ENCODE results near the gene KCNQ1. TPM values are rescaled to one million over a fixed set of nuclear protein-coding genes. Genes with fewer than 3 reads are reported as not detected.

The KCNQ1 gene
- total RNA-seq, 5 donors from 2014 or later (not counting 1 experiment from before 2014, with no cell fraction given), result 20.9 to 32.9 (median 24.0) TPM

DNA sequence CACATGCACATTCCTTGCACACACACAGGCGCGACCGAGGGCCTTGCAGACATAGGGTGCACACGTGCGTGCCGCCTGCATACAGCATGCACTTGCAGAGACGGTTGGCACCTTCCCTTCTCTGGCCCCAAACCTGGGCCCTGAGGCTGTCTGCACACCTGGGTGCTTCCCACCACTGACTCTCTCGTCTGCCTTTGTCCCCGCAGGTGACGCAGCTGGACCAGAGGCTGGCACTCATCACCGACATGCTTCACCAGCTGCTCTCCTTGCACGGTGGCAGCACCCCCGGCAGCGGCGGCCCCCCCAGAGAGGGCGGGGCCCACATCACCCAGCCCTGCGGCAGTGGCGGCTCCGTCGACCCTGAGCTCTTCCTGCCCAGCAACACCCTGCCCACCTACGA is 402.8 kb downstream of the KCNQ1 start:
- H3K27ac ChIP-seq (ENCODE audit: low read length), result no peak overlapping the region
- no peaks in the 10 kb centered on the region for H3K9me3 ChIP-seq
- POLR2A ChIA-PET, result no interaction called here
- H3K27me3 ChIP-seq (replicated peaks in 1 of 2; ENCODE audit: control insufficient read depth in 2 of 2, extremely low read depth in 1 of 2, insufficient read depth in 2 of 2, low read length in 1 of 2), result no peaks in the 10 kb centered on the region
- DNase-seq, result no peak
- no peaks in the 10 kb centered on the region for H3K9me3 Mint-ChIP-seq
- H3K4me3 Mint-ChIP-seq, result no peak overlapping the region
- no peak overlapping the region for H3K27ac Mint-ChIP-seq
- peaks cover 3% of the 10 kb centered on the region for H3K36me3 Mint-ChIP-seq
- peaks cover 0 to 7% (median 3%) of the 10 kb centered on the region in 3 donors for H3K4me1 Mint-ChIP-seq
- WGBS (ENCODE audit: insufficient coverage), result 78% methylated on average over 14 of the region's 21 CpGs
- no peaks in the 10 kb centered on the region for H3K36me3 ChIP-seq (ENCODE audit: control insufficient read depth in 2 of 2, extremely low read depth in 1 of 2, insufficient read depth in 1 of 2, low read length in 1 of 2)
- no peak overlapping the region for H3K4me3 ChIP-seq (ENCODE audit: control insufficient read depth in 1 of 2, extremely low read depth in 1 of 2, low read length in 1 of 2)
- CTCF ChIA-PET, result no interaction called here
- ATAC-seq (replicated peaks in 1 of 4), result no peak
- H3K27me3 Mint-ChIP-seq, result no peaks in the 10 kb centered on the region
- H3K4me1 ChIP-seq (ENCODE audit: control insufficient read depth in 1 of 2, extremely low read depth in 1 of 2, insufficient read depth in 2 of 2, low read length in 2 of 2), result no peaks in the 10 kb centered on the region

DNA sequence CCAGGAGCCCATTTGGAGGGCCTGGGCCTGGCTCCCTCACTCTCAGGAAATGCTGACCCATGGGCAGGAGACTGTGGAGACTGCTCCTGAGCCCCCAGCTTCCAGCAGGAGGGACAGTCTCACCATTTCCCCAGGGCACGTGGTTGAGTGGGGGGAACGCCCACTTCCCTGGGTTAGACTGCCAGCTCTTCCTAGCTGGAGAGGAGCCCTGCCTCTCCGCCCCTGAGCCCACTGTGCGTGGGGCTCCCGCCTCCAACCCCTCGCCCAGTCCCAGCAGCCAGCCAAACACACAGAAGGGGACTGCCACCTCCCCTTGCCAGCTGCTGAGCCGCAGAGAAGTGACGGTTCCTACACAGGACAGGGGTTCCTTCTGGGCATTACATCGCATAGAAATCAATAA is 403.7 kb downstream of the KCNQ1 start:
- H3K4me3 Mint-ChIP-seq, result no peak overlapping the region
- ATAC-seq (replicated peaks in 1 of 4) (no peak), DNase-seq (no peak)
- H3K4me1 Mint-ChIP-seq, result peaks cover 0 to 3% (median 0%) of the 10 kb centered on the region in 3 donors
- no peak overlapping the region for H3K27ac Mint-ChIP-seq
- H3K36me3 Mint-ChIP-seq, result peaks cover 3% of the 10 kb centered on the region
- no peaks in the 10 kb centered on the region for H3K27me3 Mint-ChIP-seq
- H3K27ac ChIP-seq (ENCODE audit: low read length), result no peak overlapping the region
- H3K4me1 ChIP-seq (ENCODE audit: control insufficient read depth in 1 of 2, extremely low read depth in 1 of 2, insufficient read depth in 2 of 2, low read length in 2 of 2), result no peaks in the 10 kb centered on the region
- H3K4me3 ChIP-seq (ENCODE audit: control insufficient read depth in 1 of 2, extremely low read depth in 1 of 2, low read length in 1 of 2), result no peak overlapping the region
- CTCF ChIA-PET, result no interaction called here
- no peaks in the 10 kb centered on the region for H3K27me3 ChIP-seq (replicated peaks in 1 of 2; ENCODE audit: control insufficient read depth in 2 of 2, extremely low read depth in 1 of 2, insufficient read depth in 2 of 2, low read length in 1 of 2)
- no peaks in the 10 kb centered on the region for H3K9me3 Mint-ChIP-seq
- 100% methylated on average over 5 of the region's 9 CpGs for WGBS (ENCODE audit: insufficient coverage)
- POLR2A ChIA-PET, result no interaction called here
- H3K9me3 ChIP-seq, result no peaks in the 10 kb centered on the region
- H3K36me3 ChIP-seq (ENCODE audit: control insufficient read depth in 2 of 2, extremely low read depth in 1 of 2, insufficient read depth in 1 of 2, low read length in 1 of 2), result no peaks in the 10 kb centered on the region

GRCh38 chr11:2849994-2850770 is 405.4 kb downstream of the KCNQ1 start:
- WGBS (ENCODE audit: insufficient coverage), result 90% methylated on average over 48 of the region's 53 CpGs
- Histone ChIP-seq H3K27ac (ENCODE audit: low read length) (no peak overlapping the region), H3K4me1 (ENCODE audit: control insufficient read depth in 1 of 2, extremely low read depth in 1 of 2, insufficient read depth in 2 of 2, low read length in 2 of 2) (no peaks in the 10 kb centered on the region), H3K27me3 (replicated peaks in 1 of 2; ENCODE audit: control insufficient read depth in 2 of 2, extremely low read depth in 1 of 2, insufficient read depth in 2 of 2, low read length in 1 of 2) (no peaks in the 10 kb centered on the region), H3K9me3 (no peaks in the 10 kb centered on the region), H3K4me3 (ENCODE audit: control insufficient read depth in 1 of 2, extremely low read depth in 1 of 2, low read length in 1 of 2) (no peak overlapping the region), H3K36me3 (ENCODE audit: control insufficient read depth in 2 of 2, extremely low read depth in 1 of 2, insufficient read depth in 1 of 2, low read length in 1 of 2) (no peaks in the 10 kb centered on the region)
- H3K4me3 Mint-ChIP-seq, result no peak overlapping the region
- no peaks in the 10 kb centered on the region for H3K4me1 Mint-ChIP-seq
- CTCF ChIA-PET, result no interaction called here
- POLR2A ChIA-PET, result no interaction called here
- H3K27me3 Mint-ChIP-seq, result no peaks in the 10 kb centered on the region
- ATAC-seq (replicated peaks in 1 of 4) (no peak), DNase-seq (no peak)
- peaks cover 3% of the 10 kb centered on the region for H3K36me3 Mint-ChIP-seq
- no peak overlapping the region for H3K27ac Mint-ChIP-seq
- H3K9me3 Mint-ChIP-seq, result no peaks in the 10 kb centered on the region

- Histone ChIP-seq H3K27ac (ENCODE audit: low read length) (no peak overlapping the region), H3K4me3 (ENCODE audit: control insufficient read depth in 1 of 2, extremely low read depth in 1 of 2, low read length in 1 of 2) (no peak overlapping the region), H3K9me3 (no peaks in the 10 kb centered on the region), H3K4me1 (ENCODE audit: control insufficient read depth in 1 of 2, extremely low read depth in 1 of 2, insufficient read depth in 2 of 2, low read length in 2 of 2) (no peaks in the 10 kb centered on the region), H3K36me3 (ENCODE audit: control insufficient read depth in 2 of 2, extremely low read depth in 1 of 2, insufficient read depth in 1 of 2, low read length in 1 of 2) (no peaks in the 10 kb centered on the region), H3K27me3 (replicated peaks in 1 of 2; ENCODE audit: control insufficient read depth in 2 of 2, extremely low read depth in 1 of 2, insufficient read depth in 2 of 2, low read length in 1 of 2) (peaks cover 0 to 4% of the 10 kb centered on the region in 2 experiments)
- Mint-ChIP-seq H3K4me3 (no peak overlapping the region), H3K27me3 (no peaks in the 10 kb centered on the region), H3K4me1 (no peaks in the 10 kb centered on the region), H3K27ac (no peak overlapping the region), H3K36me3 (peaks cover 3% of the 10 kb centered on the region), H3K9me3 (no peaks in the 10 kb centered on the region)
- CTCF ChIA-PET, result no interaction called here
- ATAC-seq (replicated peaks in 1 of 4) (no peak), DNase-seq (no peak)
- 89% methylated on average over 11 of the region's 12 CpGs for WGBS (ENCODE audit: insufficient coverage)
- POLR2A ChIA-PET, result no interaction called here
Measured at GRCh38 chr11:2853401-2853800, 408.6 kb downstream of the KCNQ1 start.

- CTCF ChIA-PET, result no interaction called here
- Histone ChIP-seq H3K27ac (ENCODE audit: low read length) (no peak overlapping the region), H3K9me3 (no peaks in the 10 kb centered on the region), H3K4me3 (ENCODE audit: control insufficient read depth in 1 of 2, extremely low read depth in 1 of 2, low read length in 1 of 2) (no peak overlapping the region), H3K36me3 (ENCODE audit: control insufficient read depth in 2 of 2, extremely low read depth in 1 of 2, insufficient read depth in 1 of 2, low read length in 1 of 2) (no peaks in the 10 kb centered on the region), H3K27me3 (replicated peaks in 1 of 2; ENCODE audit: control insufficient read depth in 2 of 2, extremely low read depth in 1 of 2, insufficient read depth in 2 of 2, low read length in 1 of 2) (peaks cover 0 to 7% of the 10 kb centered on the region in 2 experiments), H3K4me1 (ENCODE audit: control insufficient read depth in 1 of 2, extremely low read depth in 1 of 2, insufficient read depth in 2 of 2, low read length in 2 of 2) (no peaks in the 10 kb centered on the region)
- 88% methylated on average over 3 of the region's 7 CpGs for WGBS (ENCODE audit: insufficient coverage)
- Mint-ChIP-seq H3K4me3 (no peak overlapping the region), H3K27me3 (no peaks in the 10 kb centered on the region), H3K27ac (no peak overlapping the region), H3K9me3 (no peaks in the 10 kb centered on the region), H3K36me3 (no peaks in the 10 kb centered on the region), H3K4me1 (no peaks in the 10 kb centered on the region)
- ATAC-seq (replicated peaks in 1 of 4), result no peak
- POLR2A ChIA-PET, result no interaction called here
- no peak for DNase-seq
Measured at GRCh38 chr11:2853997-2854560, 409.3 kb downstream of the KCNQ1 start.

GRCh38 chr11:2855162-2855561 is 410.4 kb downstream of the KCNQ1 start:
- H3K27ac Mint-ChIP-seq, result no peak overlapping the region
- H3K4me3 Mint-ChIP-seq, result no peak overlapping the region
- Histone ChIP-seq H3K9me3 (no peaks in the 10 kb centered on the region), H3K36me3 (ENCODE audit: control insufficient read depth in 2 of 2, extremely low read depth in 1 of 2, insufficient read depth in 1 of 2, low read length in 1 of 2) (no peaks in the 10 kb centered on the region), H3K4me3 (ENCODE audit: control insufficient read depth in 1 of 2, extremely low read depth in 1 of 2, low read length in 1 of 2) (no peak overlapping the region), H3K4me1 (ENCODE audit: control insufficient read depth in 1 of 2, extremely low read depth in 1 of 2, insufficient read depth in 2 of 2, low read length in 2 of 2) (no peaks in the 10 kb centered on the region), H3K27me3 (replicated peaks in 1 of 2; ENCODE audit: control insufficient read depth in 2 of 2, extremely low read depth in 1 of 2, insufficient read depth in 2 of 2, low read length in 1 of 2) (peaks cover 0 to 11% of the 10 kb centered on the region in 2 experiments), H3K27ac (ENCODE audit: low read length) (no peak overlapping the region)
- no peaks in the 10 kb centered on the region for H3K36me3 Mint-ChIP-seq
- peaks cover 0 to 6% of the 10 kb centered on the region in 2 donors for H3K27me3 Mint-ChIP-seq
- no peak for DNase-seq
- POLR2A ChIA-PET, result no interaction called here
- no peaks in the 10 kb centered on the region for H3K4me1 Mint-ChIP-seq
- CTCF ChIA-PET, result no interaction called here
- WGBS (ENCODE audit: insufficient coverage), result 72% methylated on average over 7 of the region's 8 CpGs
- ATAC-seq (replicated peaks in 1 of 4), result no peak
- no peaks in the 10 kb centered on the region for H3K9me3 Mint-ChIP-seq

Measured in T-cell (primary cell).